HG03159 (cell line): ENCODE measurements around the gene FSTL3.
"Not testable (repeated sequence)": the region's sequence is repeated elsewhere in the genome, so short reads cannot be mapped to it uniquely, and the experiment has no call there.

Source experiments
- ATAC-seq: cut with Tn5 transposase; IDR thresholded peaks from one replicate; pipeline ENCODE4 v1.9.1; 2021; ENCODE audit warnings: mild to moderate bottlenecking, moderate library complexity; ENCODE audit not compliant: unreplicated experiment

FSTL3 gene

GRCh38 chr19:681029-682019 lies 5.1 kb downstream of the FSTL3 start:
- ATAC-seq: no peak

- ATAC-seq: no peak
These were observed 6.6 kb downstream of the FSTL3 start for GRCh38 chr19:682678-683320.

GRCh38 chr19:685454-685931 lies 9.3 kb downstream of the FSTL3 start:
- no peak for ATAC-seq

GRCh38 chr19:686589-687297 lies 10.6 kb downstream of the FSTL3 start:
- no peak for ATAC-seq

GRCh38 chr19:687569-688166 lies 11.5 kb downstream of the FSTL3 start:
- no peak for ATAC-seq

GRCh38 chr19:688214-688613 lies 12.0 kb downstream of the FSTL3 start:
- no peak for ATAC-seq

- ATAC-seq: no peak
These were observed 12.8 kb downstream of the FSTL3 start for GRCh38 chr19:688992-689391.

GRCh38 chr19:690203-690602 lies 14.0 kb downstream of the FSTL3 start:
- no peak for ATAC-seq

GRCh38 chr19:694481-695351 lies 18.5 kb downstream of the FSTL3 start:
- no peak for ATAC-seq

- ATAC-seq: no peak
These were observed 19.3 kb downstream of the FSTL3 start, which contains the start of gene PRSS57 for GRCh38 chr19:695352-695949. PRSS57 (minus strand) TSS chr19:695452; CDS start chr19:695430, 22 bp downstream.

- ATAC-seq: not testable (repeated sequence)
These were observed 22.3 kb downstream of the FSTL3 start for GRCh38 chr19:698529-698928.

- not testable (repeated sequence) for ATAC-seq
These were observed 23.7 kb downstream of the FSTL3 start for GRCh38 chr19:699885-700284.

GRCh38 chr19:702847-703246 lies 26.7 kb downstream of the FSTL3 start:
- ATAC-seq: not testable (repeated sequence)

- no peak for ATAC-seq
These were observed 27.1 kb downstream of the FSTL3 start for GRCh38 chr19:703329-703650.

GRCh38 chr19:703651-704446 lies 27.7 kb downstream of the FSTL3 start:
- ATAC-seq: no peak

- no peak for ATAC-seq
These were observed 28.2 kb downstream of the FSTL3 start for GRCh38 chr19:704447-704741.

- no peak for ATAC-seq
These were observed 32.3 kb downstream of the FSTL3 start, which contains the start of gene PALM for GRCh38 chr19:708154-709143. PALM (plus strand) TSS chr19:708935; CDS start chr19:709147, 212 bp downstream.
